Endothelial cell (in vitro differentiated cells): ENCODE data around the gene CRTAP. TPM values are rescaled to one million over a fixed set of nuclear protein-coding genes. Genes with fewer than 3 reads are reported as not detected.
"Not testable (repeated sequence)": the region's sequence is repeated elsewhere in the genome, so short reads cannot be mapped to it uniquely, and the experiment has no call there.

Experiments used
- DNase-seq: peaks from one replicate; pipeline ENCODE4 v3.0.0; 2021; ENCODE audit warnings: low spot score
- H3K27ac Mint-ChIP-seq: one replicate; pipeline ENCODE4 v1.8.0; 2021; ENCODE audit warnings: mixed read lengths, inconsistent platforms; ENCODE audit not compliant: unreplicated experiment
- H3K27me3 Mint-ChIP-seq: one replicate; pipeline ENCODE4 v1.8.0; 2021; ENCODE audit warnings: mild to moderate bottlenecking, moderate library complexity, mixed read lengths, inconsistent platforms; ENCODE audit not compliant: unreplicated experiment
- H3K36me3 Mint-ChIP-seq: one replicate; pipeline ENCODE4 v1.8.0; 2021; ENCODE audit warnings: mild to moderate bottlenecking, low read depth, mixed read lengths, inconsistent platforms; ENCODE audit not compliant: unreplicated experiment
- H3K4me1 Mint-ChIP-seq: one replicate; pipeline ENCODE4 v1.8.0; 2021; ENCODE audit warnings: mild to moderate bottlenecking, mixed read lengths, inconsistent platforms; ENCODE audit not compliant: unreplicated experiment
- H3K4me3 Mint-ChIP-seq: one replicate; pipeline ENCODE4 v1.8.0; 2021; ENCODE audit warnings: mild to moderate bottlenecking, mixed read lengths, inconsistent platforms; ENCODE audit not compliant: unreplicated experiment
- H3K9me3 Mint-ChIP-seq: one replicate; pipeline ENCODE4 v1.8.0; 2021; ENCODE audit warnings: mixed read lengths, inconsistent platforms; ENCODE audit not compliant: unreplicated experiment
- CTCF ChIP-seq: fragments of 200-600 bp; sonication (generic); IDR thresholded peaks from one replicate; pipeline ENCODE4 v1.5.0; 2021; ENCODE audit warnings: antibody characterized with exemption; ENCODE audit not compliant: unreplicated experiment
- total RNA-seq: library from RNA; stranded (reverse); fragmentation: NEBNext Ultra II Directional; extraction: Animal tissue kit (Norgen Biotek cat#: 25700); gene quantifications from one replicate; pipeline ENCODE4 v1.2.1, GENCODE V29; 2021; ENCODE audit not compliant: unreplicated experiment

The CRTAP gene
- total RNA-seq, 1 donor from 2014 or later, result 341 TPM

DNA sequence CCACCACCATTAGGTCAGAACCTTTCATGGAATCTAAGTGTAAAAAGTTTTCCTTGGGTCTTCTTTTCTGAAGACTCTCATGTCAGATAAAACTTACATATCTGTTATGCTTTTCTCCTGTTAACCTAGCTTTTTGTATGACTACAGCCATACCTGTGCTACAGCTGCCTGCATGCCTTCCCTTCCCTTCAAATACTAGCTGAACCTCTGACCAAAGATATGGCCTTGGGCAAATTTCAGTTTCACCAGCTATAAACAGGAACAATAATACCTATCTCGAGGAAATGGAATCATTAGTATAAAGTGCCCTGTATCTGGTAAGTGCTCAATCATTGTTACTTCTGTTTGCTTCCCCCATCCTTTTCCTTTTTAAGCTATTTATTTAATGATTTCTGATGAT, 41.9 kb upstream of the CRTAP start:
- no peaks in the 10 kb centered on the region for H3K36me3 Mint-ChIP-seq
- H3K27ac Mint-ChIP-seq, result no peak overlapping the region
- no peak overlapping the region for H3K4me3 Mint-ChIP-seq
- DNase-seq, result no peak
- H3K27me3 Mint-ChIP-seq, result peaks cover 2% of the 10 kb centered on the region
- no peaks in the 10 kb centered on the region for H3K9me3 Mint-ChIP-seq
- no peak for TF ChIP-seq CTCF
- no peaks in the 10 kb centered on the region for H3K4me1 Mint-ChIP-seq

- no peak overlapping the region for H3K27ac Mint-ChIP-seq
- H3K27me3 Mint-ChIP-seq, result peaks cover 2% of the 10 kb centered on the region
Measured at GRCh38 chr3:33074217-33075067, 39.4 kb upstream of the CRTAP start.

DNA sequence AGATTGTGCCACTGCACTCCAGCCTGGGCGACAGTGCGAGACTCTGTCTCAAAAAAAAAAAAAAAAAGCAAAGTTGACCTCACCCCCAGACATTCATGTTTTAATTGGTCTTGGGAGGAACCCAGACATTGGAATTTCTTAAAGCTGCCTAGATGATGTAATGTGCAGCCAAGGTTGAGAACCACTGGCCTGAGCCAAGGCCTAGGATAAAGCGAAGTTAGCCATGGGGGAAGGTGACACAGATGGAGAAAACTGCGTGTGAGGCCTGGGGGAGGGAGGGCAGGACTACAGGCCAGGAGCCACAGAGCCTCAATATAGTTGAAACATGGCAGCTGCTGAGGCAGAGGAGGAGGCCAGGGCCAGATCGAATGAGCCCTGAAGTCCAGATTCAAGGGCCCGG, 37.8 kb upstream of the CRTAP start:
- H3K36me3 Mint-ChIP-seq, result no peaks in the 10 kb centered on the region
- H3K27me3 Mint-ChIP-seq, result peaks cover 2% of the 10 kb centered on the region
- no peak for DNase-seq
- TF ChIP-seq CTCF, result no peak
- H3K9me3 Mint-ChIP-seq, result no peaks in the 10 kb centered on the region
- H3K27ac Mint-ChIP-seq, result no peak overlapping the region
- H3K4me1 Mint-ChIP-seq, result no peaks in the 10 kb centered on the region
- no peak overlapping the region for H3K4me3 Mint-ChIP-seq

More at GRCh38 chr3:33074217-33075067, 39.4 kb upstream of the CRTAP start:
- Mint-ChIP-seq H3K9me3 (no peaks in the 10 kb centered on the region), H3K4me1 (no peaks in the 10 kb centered on the region), H3K36me3 (no peaks in the 10 kb centered on the region), H3K4me3 (no peak overlapping the region)
- peak; percentile 69 for DNase-seq
- TF ChIP-seq CTCF, result peak; percentile 71

GRCh38 chr3:33076952-33077351, 36.9 kb upstream of the CRTAP start:
- H3K4me1 Mint-ChIP-seq, result no peaks in the 10 kb centered on the region
- no peak overlapping the region for H3K27ac Mint-ChIP-seq
- no peak overlapping the region for H3K4me3 Mint-ChIP-seq
- H3K36me3 Mint-ChIP-seq, result no peaks in the 10 kb centered on the region
- H3K9me3 Mint-ChIP-seq, result no peaks in the 10 kb centered on the region
- no peak for TF ChIP-seq CTCF
- DNase-seq, result no peak
- H3K27me3 Mint-ChIP-seq, result peaks cover 2% of the 10 kb centered on the region

GRCh38 chr3:33077976-33078375, 35.8 kb upstream of the CRTAP start:
- H3K36me3 Mint-ChIP-seq, result peaks cover 4% of the 10 kb centered on the region

DNA sequence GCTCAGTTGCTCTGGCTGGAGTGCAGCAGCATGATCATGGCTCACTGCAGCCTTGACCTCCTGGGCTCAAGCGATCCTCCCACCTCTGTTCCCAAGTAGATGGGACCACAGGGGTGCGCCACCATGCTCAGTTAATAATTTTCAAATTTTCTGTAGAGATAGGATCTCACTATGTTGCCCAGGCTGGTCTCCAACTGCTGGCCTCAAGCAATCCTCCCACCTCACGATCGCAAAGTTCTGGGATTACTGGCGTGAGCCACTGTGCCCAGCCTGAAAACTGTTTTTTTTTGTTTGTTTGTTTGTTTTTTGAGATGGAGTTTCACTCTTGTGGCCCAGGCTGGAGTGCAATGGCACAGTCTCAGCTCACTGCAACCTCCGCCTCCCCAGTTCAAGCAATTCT, 34.0 kb upstream of the CRTAP start:
- H3K9me3 Mint-ChIP-seq, DNase-seq, H3K36me3 Mint-ChIP-seq, H3K27ac Mint-ChIP-seq, H3K27me3 Mint-ChIP-seq, H3K4me1 Mint-ChIP-seq, H3K4me3 Mint-ChIP-seq: not testable (repeated sequence)

More at GRCh38 chr3:33077976-33078375, 35.8 kb upstream of the CRTAP start:
- H3K27me3 Mint-ChIP-seq, result peaks cover 2% of the 10 kb centered on the region
- H3K27ac Mint-ChIP-seq, result no peak overlapping the region
- DNase-seq, result no peak
- H3K4me1 Mint-ChIP-seq, result no peaks in the 10 kb centered on the region
- H3K4me3 Mint-ChIP-seq, result no peak overlapping the region
- no peak for TF ChIP-seq CTCF
- no peaks in the 10 kb centered on the region for H3K9me3 Mint-ChIP-seq
